ENCODE measurements around the gene GPX2.
A peak's percentile ranks its signal among the peaks of the same experiment; 100 is the strongest.
"Not testable (repeated sequence)": the region's sequence is repeated elsewhere in the genome, so short reads cannot be mapped to it uniquely, and the experiment has no call there.

GPX2 gene

GRCh38 chr14:64914237-64915028 lies 28.1 kb downstream of the GPX2 start, which contains the start of gene CHURC1:
TSS of gene CHURC1 (plus strand) at chr14:64914455. CDS start at chr14:64914496, 41 bp downstream.
- Histone ChIP-seq H3K9me3 (ENCODE audit: insufficient read depth, low read length, severe bottlenecking) (no peaks in the 10 kb centered on the region), H3K27ac (ENCODE audit: low read length) (peak within 1 kb of the TSS; percentile 94), H4K20me1 (ENCODE audit: insufficient read depth, low read length) (peaks cover 16% of the 10 kb centered on the region; the same call in 1 of the 2 replicates), H3K79me2 (ENCODE audit: insufficient read depth, low read length) (peaks cover 52% of the 10 kb centered on the region), H3K27me3 (ENCODE audit: insufficient read depth, low read length, poor library complexity) (peaks cover 4% of the 10 kb centered on the region), H3K9ac (ENCODE audit: low read depth, low read length) (peak within 1 kb of the TSS; percentile 92), H3K4me1 (ENCODE audit: insufficient read depth, low read length) (peaks cover 27% of the 10 kb centered on the region), H3K4me3 (ENCODE audit: low read depth in 1 of 2, low read length in 2 of 2) (peak within 1 kb of the TSS; percentile 70 to 88), H2AFZ (ENCODE audit: low read depth, low read length) (peak within 1 kb of the TSS; percentile 93), H3K4me2 (ENCODE audit: insufficient read depth, low read length) (peak within 1 kb of the TSS; percentile 84), H3K36me3 (ENCODE audit: insufficient read depth, low read length) (peaks cover 4% of the 10 kb centered on the region; the same call in 1 of the 2 replicates)
- DNase-seq = peak; percentile 99
- TF ChIP-seq EZH2 (IDR thresholded peaks at IDR 0.05; ENCODE audit: borderline replicate concordance, low read depth, low read length, severe bottlenecking) (no peak), CTCF (IDR thresholded peaks at IDR 0.05; ENCODE audit: borderline replicate concordance, extremely low read depth, low read length, poor library complexity, severe bottlenecking) (no peak)
- ATAC-seq (ENCODE audit: insufficient read depth, low read depth) = peak; percentile 99

GRCh38 chr14:64913477-64913876 lies 29.1 kb downstream of the GPX2 start:
- H3K9ac ChIP-seq (ENCODE audit: low read depth, low read length); H3K9me3 ChIP-seq (ENCODE audit: insufficient read depth, low read length, severe bottlenecking); ATAC-seq (ENCODE audit: insufficient read depth, low read depth); H3K36me3 ChIP-seq (ENCODE audit: insufficient read depth, low read length); H3K27me3 ChIP-seq (ENCODE audit: insufficient read depth, low read length, poor library complexity); DNase-seq; H3K27ac ChIP-seq (ENCODE audit: low read length): not testable (repeated sequence)
- Histone ChIP-seq H3K4me2 (ENCODE audit: insufficient read depth, low read length) (peak overlapping the region; percentile 84; the same call in 1 of the 2 replicates), H3K79me2 (ENCODE audit: insufficient read depth, low read length) (peaks cover 43% of the 10 kb centered on the region), H4K20me1 (ENCODE audit: insufficient read depth, low read length) (peaks cover 15% of the 10 kb centered on the region; the same call in 1 of the 2 replicates), H3K4me1 (ENCODE audit: insufficient read depth, low read length) (peaks cover 27% of the 10 kb centered on the region), H2AFZ (ENCODE audit: low read depth, low read length) (peak overlapping the region; percentile 93; the same call in 1 of the 2 replicates), H3K4me3 (ENCODE audit: low read depth in 1 of 2, low read length in 2 of 2) (peak overlapping the region in 1 of 2 experiments; percentile 88; a peak in 2 of 4 replicates)

- H3K4me3 ChIP-seq (ENCODE audit: low read depth in 1 of 2, low read length in 2 of 2) = no peak overlapping the region
- H3K9me3 ChIP-seq (ENCODE audit: insufficient read depth, low read length, severe bottlenecking) = no peaks in the 10 kb centered on the region
- no peak overlapping the region for H3K27ac ChIP-seq (ENCODE audit: low read length)
- H3K36me3 ChIP-seq (ENCODE audit: insufficient read depth, low read length) = no peaks in the 10 kb centered on the region; the same call in 1 of the 2 replicates
- no peak overlapping the region for H3K4me2 ChIP-seq (ENCODE audit: insufficient read depth, low read length)
- no peak for TF ChIP-seq EZH2 (IDR thresholded peaks at IDR 0.05; ENCODE audit: borderline replicate concordance, low read depth, low read length, severe bottlenecking)
- no peak for TF ChIP-seq CTCF (IDR thresholded peaks at IDR 0.05; ENCODE audit: borderline replicate concordance, extremely low read depth, low read length, poor library complexity, severe bottlenecking)
- H3K27me3 ChIP-seq (ENCODE audit: insufficient read depth, low read length, poor library complexity) = peaks cover 6% of the 10 kb centered on the region
- no peak overlapping the region for H3K9ac ChIP-seq (ENCODE audit: low read depth, low read length)
- no peak for ATAC-seq (ENCODE audit: insufficient read depth, low read depth)
- H3K79me2 ChIP-seq (ENCODE audit: insufficient read depth, low read length) = peaks cover 31% of the 10 kb centered on the region
- peaks cover 12% of the 10 kb centered on the region; the same call in 1 of the 2 replicates for H4K20me1 ChIP-seq (ENCODE audit: insufficient read depth, low read length)
- H3K4me1 ChIP-seq (ENCODE audit: insufficient read depth, low read length) = peaks cover 24% of the 10 kb centered on the region
- no peak for DNase-seq
- H2AFZ ChIP-seq (ENCODE audit: low read depth, low read length) = no peak overlapping the region
Observed at GRCh38 chr14:64912261-64912660, 30.3 kb downstream of the GPX2 start.

- no peak overlapping the region for H3K9ac ChIP-seq (ENCODE audit: low read depth, low read length)
- no peak overlapping the region for H3K27ac ChIP-seq (ENCODE audit: low read length)
- TF ChIP-seq EZH2 (IDR thresholded peaks at IDR 0.05; ENCODE audit: borderline replicate concordance, low read depth, low read length, severe bottlenecking) = no peak
- TF ChIP-seq CTCF (IDR thresholded peaks at IDR 0.05; ENCODE audit: borderline replicate concordance, extremely low read depth, low read length, poor library complexity, severe bottlenecking) = peak; percentile 53
- ATAC-seq (ENCODE audit: insufficient read depth, low read depth) (no peak), DNase-seq (no peak)
- H4K20me1 ChIP-seq (ENCODE audit: insufficient read depth, low read length) = peaks cover 12% of the 10 kb centered on the region; the same call in 1 of the 2 replicates
- no peak overlapping the region for H3K4me2 ChIP-seq (ENCODE audit: insufficient read depth, low read length)
- no peaks in the 10 kb centered on the region for H3K9me3 ChIP-seq (ENCODE audit: insufficient read depth, low read length, severe bottlenecking)
- peaks cover 6% of the 10 kb centered on the region for H3K27me3 ChIP-seq (ENCODE audit: insufficient read depth, low read length, poor library complexity)
- no peak overlapping the region for H3K4me3 ChIP-seq (ENCODE audit: low read depth in 1 of 2, low read length in 2 of 2)
- peaks cover 18% of the 10 kb centered on the region for H3K4me1 ChIP-seq (ENCODE audit: insufficient read depth, low read length)
- H2AFZ ChIP-seq (ENCODE audit: low read depth, low read length) = no peak overlapping the region
- H3K36me3 ChIP-seq (ENCODE audit: insufficient read depth, low read length) = no peaks in the 10 kb centered on the region; the same call in 1 of the 2 replicates
- H3K79me2 ChIP-seq (ENCODE audit: insufficient read depth, low read length) = peaks cover 18% of the 10 kb centered on the region
Observed at GRCh38 chr14:64910847-64911495, 31.6 kb downstream of the GPX2 start.

Data from DND-41 (cell line).